ENCODE results near the gene TPCN1. TPM values are rescaled to one million over a fixed set of nuclear protein-coding genes. Genes with fewer than 3 reads are reported as not detected.

The TPCN1 gene
- total and polyA plus RNA-seq, 2 of the 13 experiments (the other 11 are each of a cell fraction or from before 2014, with no cell fraction given) = 8.0 to 26.8 TPM

- no peak for TF ChIP-seq MTF2 (CRISPR knock-in tag; IDR thresholded peaks at IDR 0.05; ENCODE audit: borderline replicate concordance)
- TF ChIP-seq, protein P1, sequence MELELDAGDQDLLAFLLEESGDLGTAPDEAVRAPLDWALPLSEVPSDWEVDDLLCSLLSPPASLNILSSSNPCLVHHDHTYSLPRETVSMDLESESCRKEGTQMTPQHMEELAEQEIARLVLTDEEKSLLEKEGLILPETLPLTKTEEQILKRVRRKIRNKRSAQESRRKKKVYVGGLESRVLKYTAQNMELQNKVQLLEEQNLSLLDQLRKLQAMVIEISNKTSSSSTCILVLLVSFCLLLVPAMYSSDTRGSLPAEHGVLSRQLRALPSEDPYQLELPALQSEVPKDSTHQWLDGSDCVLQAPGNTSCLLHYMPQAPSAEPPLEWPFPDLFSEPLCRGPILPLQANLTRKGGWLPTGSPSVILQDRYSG (CRISPR knock-in tag; IDR thresholded peaks at IDR 0.05) = peak; percentile 84; the same call in 1 of the 2 replicates
- peak; percentile 39 for TF ChIP-seq SKI (IDR thresholded peaks at IDR 0.05; ENCODE audit: partially characterized antibody)
- TF ChIP-seq CBX2 (IDR thresholded peaks at IDR 0.05; ENCODE audit: low read depth, low read length) = no peak
- TF ChIP-seq CBX2 (CRISPR knock-in tag; IDR thresholded peaks at IDR 0.05; ENCODE audit: low read depth) = no peak
- TF ChIP-seq ELF4 (CRISPR knock-in tag; IDR thresholded peaks at IDR 0.05; ENCODE audit: borderline replicate concordance) = no peak; the same call in 1 of the 2 replicates
- TF ChIP-seq, protein P2, sequence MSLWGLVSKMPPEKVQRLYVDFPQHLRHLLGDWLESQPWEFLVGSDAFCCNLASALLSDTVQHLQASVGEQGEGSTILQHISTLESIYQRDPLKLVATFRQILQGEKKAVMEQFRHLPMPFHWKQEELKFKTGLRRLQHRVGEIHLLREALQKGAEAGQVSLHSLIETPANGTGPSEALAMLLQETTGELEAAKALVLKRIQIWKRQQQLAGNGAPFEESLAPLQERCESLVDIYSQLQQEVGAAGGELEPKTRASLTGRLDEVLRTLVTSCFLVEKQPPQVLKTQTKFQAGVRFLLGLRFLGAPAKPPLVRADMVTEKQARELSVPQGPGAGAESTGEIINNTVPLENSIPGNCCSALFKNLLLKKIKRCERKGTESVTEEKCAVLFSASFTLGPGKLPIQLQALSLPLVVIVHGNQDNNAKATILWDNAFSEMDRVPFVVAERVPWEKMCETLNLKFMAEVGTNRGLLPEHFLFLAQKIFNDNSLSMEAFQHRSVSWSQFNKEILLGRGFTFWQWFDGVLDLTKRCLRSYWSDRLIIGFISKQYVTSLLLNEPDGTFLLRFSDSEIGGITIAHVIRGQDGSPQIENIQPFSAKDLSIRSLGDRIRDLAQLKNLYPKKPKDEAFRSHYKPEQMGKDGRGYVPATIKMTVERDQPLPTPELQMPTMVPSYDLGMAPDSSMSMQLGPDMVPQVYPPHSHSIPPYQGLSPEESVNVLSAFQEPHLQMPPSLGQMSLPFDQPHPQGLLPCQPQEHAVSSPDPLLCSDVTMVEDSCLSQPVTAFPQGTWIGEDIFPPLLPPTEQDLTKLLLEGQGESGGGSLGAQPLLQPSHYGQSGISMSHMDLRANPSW (CRISPR knock-in tag; IDR thresholded peaks at IDR 0.05; ENCODE audit: borderline replicate concordance) = no peak
- 0 out of 2 replicates have a peak, but pooled peaks have one; percentile 58 for TF ChIP-seq ZNF138 (CRISPR knock-in tag; IDR thresholded peaks at IDR 0.05; ENCODE audit: low read depth)
- TF ChIP-seq, protein P3, sequence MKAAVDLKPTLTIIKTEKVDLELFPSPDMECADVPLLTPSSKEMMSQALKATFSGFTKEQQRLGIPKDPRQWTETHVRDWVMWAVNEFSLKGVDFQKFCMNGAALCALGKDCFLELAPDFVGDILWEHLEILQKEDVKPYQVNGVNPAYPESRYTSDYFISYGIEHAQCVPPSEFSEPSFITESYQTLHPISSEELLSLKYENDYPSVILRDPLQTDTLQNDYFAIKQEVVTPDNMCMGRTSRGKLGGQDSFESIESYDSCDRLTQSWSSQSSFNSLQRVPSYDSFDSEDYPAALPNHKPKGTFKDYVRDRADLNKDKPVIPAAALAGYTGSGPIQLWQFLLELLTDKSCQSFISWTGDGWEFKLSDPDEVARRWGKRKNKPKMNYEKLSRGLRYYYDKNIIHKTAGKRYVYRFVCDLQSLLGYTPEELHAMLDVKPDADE (CRISPR knock-in tag; IDR thresholded peaks at IDR 0.05) = no peak
- TF ChIP-seq ZNF629 (CRISPR knock-in tag; conservative IDR thresholded peaks at IDR 0.05) = no peak
- TF ChIP-seq, protein P4, sequence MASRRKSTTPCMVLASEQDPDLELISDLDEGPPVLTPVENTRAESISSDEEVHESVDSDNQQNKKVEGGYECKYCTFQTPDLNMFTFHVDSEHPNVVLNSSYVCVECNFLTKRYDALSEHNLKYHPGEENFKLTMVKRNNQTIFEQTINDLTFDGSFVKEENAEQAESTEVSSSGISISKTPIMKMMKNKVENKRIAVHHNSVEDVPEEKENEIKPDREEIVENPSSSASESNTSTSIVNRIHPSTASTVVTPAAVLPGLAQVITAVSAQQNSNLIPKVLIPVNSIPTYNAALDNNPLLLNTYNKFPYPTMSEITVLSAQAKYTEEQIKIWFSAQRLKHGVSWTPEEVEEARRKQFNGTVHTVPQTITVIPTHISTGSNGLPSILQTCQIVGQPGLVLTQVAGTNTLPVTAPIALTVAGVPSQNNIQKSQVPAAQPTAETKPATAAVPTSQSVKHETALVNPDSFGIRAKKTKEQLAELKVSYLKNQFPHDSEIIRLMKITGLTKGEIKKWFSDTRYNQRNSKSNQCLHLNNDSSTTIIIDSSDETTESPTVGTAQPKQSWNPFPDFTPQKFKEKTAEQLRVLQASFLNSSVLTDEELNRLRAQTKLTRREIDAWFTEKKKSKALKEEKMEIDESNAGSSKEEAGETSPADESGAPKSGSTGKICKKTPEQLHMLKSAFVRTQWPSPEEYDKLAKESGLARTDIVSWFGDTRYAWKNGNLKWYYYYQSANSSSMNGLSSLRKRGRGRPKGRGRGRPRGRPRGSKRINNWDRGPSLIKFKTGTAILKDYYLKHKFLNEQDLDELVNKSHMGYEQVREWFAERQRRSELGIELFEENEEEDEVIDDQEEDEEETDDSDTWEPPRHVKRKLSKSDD (CRISPR knock-in tag; IDR thresholded peaks at IDR 0.05; ENCODE audit: low read depth) = no peak
- no peak for TF ChIP-seq IRF2 (CRISPR knock-in tag; IDR thresholded peaks at IDR 0.05)
- TF ChIP-seq ZNF7 (CRISPR knock-in tag; IDR thresholded peaks at IDR 0.05) = no peak
- TF ChIP-seq MXD4 (CRISPR knock-in tag; IDR thresholded peaks at IDR 0.05) = no peak
- peak; percentile 59; the same call in 1 of the 2 replicates for TF ChIP-seq ZNF589 (CRISPR knock-in tag; conservative IDR thresholded peaks at IDR 0.05)
- no peak for TF ChIP-seq ZNF224 (CRISPR knock-in tag; IDR thresholded peaks at IDR 0.05)
- TF ChIP-seq HNF4G (IDR thresholded peaks at IDR 0.05; ENCODE audit: borderline replicate concordance, low read depth, low read length) = no peak
- no peak for TF ChIP-seq HNF4G (CRISPR knock-in tag; IDR thresholded peaks at IDR 0.05; ENCODE audit: borderline replicate concordance, low read depth)
- TF ChIP-seq RFX5 (IDR thresholded peaks at IDR 0.05; ENCODE audit: low read depth, low read length) = no peak
- TF ChIP-seq, protein P5, sequence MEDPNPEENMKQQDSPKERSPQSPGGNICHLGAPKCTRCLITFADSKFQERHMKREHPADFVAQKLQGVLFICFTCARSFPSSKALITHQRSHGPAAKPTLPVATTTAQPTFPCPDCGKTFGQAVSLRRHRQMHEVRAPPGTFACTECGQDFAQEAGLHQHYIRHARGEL (CRISPR knock-in tag; IDR thresholded peaks at IDR 0.05) = no peak
- no peak for TF ChIP-seq ZNF790 (CRISPR knock-in tag; IDR thresholded peaks at IDR 0.05; ENCODE audit: borderline replicate concordance)
- no peak for TF ChIP-seq ZNF619 (CRISPR knock-in tag; IDR thresholded peaks at IDR 0.05)
- TF ChIP-seq U2AF2 (IDR thresholded peaks at IDR 0.05; ENCODE audit: low read depth, low read length) = no peak
These were observed 113.7 kb downstream of the TPCN1 start, which contains the start of gene SLC8B1 (continued) for GRCh38 chr12:113334786-113335539.
